Pancreas (tissue), 10 donors: ENCODE measurements around the gene SPATA31D1. TPM values are rescaled to one million over a fixed set of nuclear protein-coding genes. Genes with fewer than 3 reads are reported as not detected.
"Not testable (repeated sequence)": the region's sequence is repeated elsewhere in the genome, so short reads cannot be mapped to it uniquely, and the experiment has no call there.

Experiments used
- ATAC-seq, 4 donors: fragments of 200-7000 bp; cut with Tn5 transposase; one replicate each; pipeline versions ENCODE4 v1.8.0 to v1.9.1; 2020; ENCODE audit warnings: mild to moderate bottlenecking in 4 of 4, moderate library complexity in 4 of 4
- DNase-seq, 6 donors: peaks; one replicate each; pipeline ENCODE4 v3.0.0-alpha.2; 2020
- FAIRE-seq: peaks from 2 replicates; lab custom pipeline; 2012; peaks lifted over from hg19 to GRCh38; lab: Jason Lieb, UNC
- H3K27ac ChIP-seq, 4 donors: fragments of 200-600 bp; sonication (generic); 1 replicate in 3 of 4; 2 replicates in 1 of 4; pipeline versions ENCODE4 v1.5.0 to v1.8.0; 2020
- H3K27me3 ChIP-seq, 4 donors: fragments of 200-600 bp; one replicate each; pipeline ENCODE4 v1.8.0; 2021
- H3K36me3 ChIP-seq, 3 donors: fragments of 200-600 bp; sonication (generic) in 1 of 3; one replicate each; pipeline versions ENCODE4 v1.5.0 to v1.8.0; 2020 to 2021
- H3K4me1 ChIP-seq, 3 donors: fragments of 200-600 bp; one replicate each; pipeline ENCODE4 v1.8.0; 2021
- H3K4me3 ChIP-seq, 4 donors: fragments of 200-600 bp; sonication (generic) in 2 of 4; one replicate each; pipeline versions ENCODE4 v1.5.0 to v1.8.0; 2020 to 2021
- H3K9me3 ChIP-seq, 4 donors: fragments of 200-600 bp; one replicate each; pipeline ENCODE4 v1.8.0; 2021
- WGBS, 2 donors: extraction: QIAGEN DNeasy Blood & Tissue Kit; methylation state at CpG; one replicate each; pipeline ENCODE4 v1.1.7; 2013; 5-methylcytosine and 5-hydroxymethylcytosine counted together
- intact Hi-C, 3 donors: fragments of 100-400 bp; cut with DNase I; formaldehyde crosslinking; loops; one replicate each; pipeline versions ENCODE4 v1.11.1 to v1.14.2; 2022
- polyA plus RNA-seq, 2 donors: library from polyadenylated mRNA; stranded (reverse); fragments of 200-250 nt; gene quantifications; one replicate each; pipeline ENCODE4 v1.2.3, GENCODE V29; 2013
- total RNA-seq, 6 donors: library from RNA; stranded (reverse); fragmentation: NEBNext Ultra II Directional in 4 of 6; extraction: Animal tissue kit (Norgen Biotek cat#: 25700) in 4 of 6; gene quantifications; one replicate each; pipeline versions ENCODE4 v1.2.1 to v1.2.4, GENCODE V29; 2021 to 2023
- TF ChIP-seq, protein P1 (sequence below), 4 donors: fragments of 200-600 bp; sonication (generic) in 3 of 4; IDR thresholded peaks; one replicate each; pipeline versions ENCODE4 v1.5.0 to v1.8.0; 2021; ENCODE audit warnings: antibody characterized with exemption in 4 of 4
- donor health status: healthy with polysubstance abuse.
- donor health status: DM: no; HTN: no; CAD: no; lungs with moderate emphysema.
- donor health status: DM: no; HTN: no; CAD: no.
- donor health status: control.
- donor health status: control.
- donor health status: Bipolar disorder and iron deficiency.
- donor health status: DM: yes; HTN: yes; CAD: no.
- donor health status: DM: no; HTN: no; CAD: no.
- donor health status: DM: no; HTN: no; CAD: no.
- donor health status: DM: yes; HTN: yes; CAD: no.

SPATA31D1 gene
- total RNA-seq (not detected), polyA plus RNA-seq (not detected)

GRCh38 chr9:81988472-81988871 lies at the start of gene SPATA31D1:
Gene SPATA31D1, plus strand, starts transcription at chr9:81988772. Its CDS starts 47 bp downstream, at chr9:81988819.
- FAIRE-seq, intact Hi-C loops: not testable (repeated sequence)

DNA sequence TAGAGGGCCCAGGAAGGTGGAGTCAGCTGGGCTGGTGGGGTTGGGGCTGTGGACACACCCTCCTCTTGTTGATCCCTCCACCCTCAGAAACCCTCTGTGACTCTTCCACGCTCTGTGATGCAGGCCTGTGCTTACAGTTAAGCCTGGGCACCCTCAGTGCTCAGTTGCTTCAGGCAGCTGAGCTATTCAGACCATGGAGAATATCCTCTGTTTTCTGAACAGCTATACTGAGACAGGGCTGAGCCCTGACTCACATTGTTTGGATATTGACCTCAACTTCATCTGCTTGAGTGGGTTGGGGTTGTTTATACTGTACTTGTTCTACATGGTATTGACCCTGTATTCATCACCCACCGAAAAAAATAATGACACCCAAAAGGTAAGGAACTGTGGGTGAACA lies 45.2 kb upstream of the SPATA31D1 start, which contains the start of gene SPATA31D3:
TSS of gene SPATA31D3 (plus strand) at position 108 of the 400 bp plus-strand sequence. CDS start at position 194, 86 bp downstream.
- ATAC-seq, H3K9me3 ChIP-seq, H3K4me3 ChIP-seq, H3K4me1 ChIP-seq, H3K36me3 ChIP-seq, intact Hi-C loops, FAIRE-seq, H3K27ac ChIP-seq, H3K27me3 ChIP-seq, DNase-seq: not testable (repeated sequence)
- no CpG with 5 or more reads among the region's 2 CpGs for WGBS, 2 donors

More at GRCh38 chr9:81988472-81988871, at the start of gene SPATA31D1:
- H3K4me3 ChIP-seq, DNase-seq, H3K36me3 ChIP-seq, H3K27ac ChIP-seq, H3K27me3 ChIP-seq, ATAC-seq, H3K9me3 ChIP-seq, H3K4me1 ChIP-seq: not testable (repeated sequence)
- 92 to 96% methylated on average over 1 of the region's 1 CpG for WGBS, 2 donors

- not testable (repeated sequence) for H3K4me3 ChIP-seq, ATAC-seq
- WGBS, 2 donors: 25% methylated on average over 1 of the region's 3 CpGs; no CpG with 5 or more reads in 1 of the 2 donors
These were observed 39.9 kb upstream of the SPATA31D1 start for GRCh38 chr9:81948650-81949049.

GRCh38 chr9:81953096-81953495 lies 35.5 kb upstream of the SPATA31D1 start:
- DNase-seq: no peak
- intact Hi-C loops: no loop called here
- no peaks in the 10 kb centered on the region for H3K36me3 ChIP-seq
- no peak for FAIRE-seq
- H3K4me3 ChIP-seq: no peak overlapping the region
- no peaks in the 10 kb centered on the region for H3K9me3 ChIP-seq
- no peak overlapping the region for H3K27ac ChIP-seq
- no peaks in the 10 kb centered on the region for H3K4me1 ChIP-seq
- TF ChIP-seq, protein P1, sequence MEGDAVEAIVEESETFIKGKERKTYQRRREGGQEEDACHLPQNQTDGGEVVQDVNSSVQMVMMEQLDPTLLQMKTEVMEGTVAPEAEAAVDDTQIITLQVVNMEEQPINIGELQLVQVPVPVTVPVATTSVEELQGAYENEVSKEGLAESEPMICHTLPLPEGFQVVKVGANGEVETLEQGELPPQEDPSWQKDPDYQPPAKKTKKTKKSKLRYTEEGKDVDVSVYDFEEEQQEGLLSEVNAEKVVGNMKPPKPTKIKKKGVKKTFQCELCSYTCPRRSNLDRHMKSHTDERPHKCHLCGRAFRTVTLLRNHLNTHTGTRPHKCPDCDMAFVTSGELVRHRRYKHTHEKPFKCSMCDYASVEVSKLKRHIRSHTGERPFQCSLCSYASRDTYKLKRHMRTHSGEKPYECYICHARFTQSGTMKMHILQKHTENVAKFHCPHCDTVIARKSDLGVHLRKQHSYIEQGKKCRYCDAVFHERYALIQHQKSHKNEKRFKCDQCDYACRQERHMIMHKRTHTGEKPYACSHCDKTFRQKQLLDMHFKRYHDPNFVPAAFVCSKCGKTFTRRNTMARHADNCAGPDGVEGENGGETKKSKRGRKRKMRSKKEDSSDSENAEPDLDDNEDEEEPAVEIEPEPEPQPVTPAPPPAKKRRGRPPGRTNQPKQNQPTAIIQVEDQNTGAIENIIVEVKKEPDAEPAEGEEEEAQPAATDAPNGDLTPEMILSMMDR (IDR thresholded peaks at IDR 0.05): no peak
- no peak for ATAC-seq
- no peaks in the 10 kb centered on the region for H3K27me3 ChIP-seq
- 90 to 94% methylated on average over 1 of the region's 1 CpG for WGBS, 2 donors

More at GRCh38 chr9:81948650-81949049, 39.9 kb upstream of the SPATA31D1 start:
- H3K9me3 ChIP-seq, intact Hi-C loops, H3K27me3 ChIP-seq, H3K27ac ChIP-seq, H3K36me3 ChIP-seq, H3K4me1 ChIP-seq, FAIRE-seq, DNase-seq: not testable (repeated sequence)

DNA sequence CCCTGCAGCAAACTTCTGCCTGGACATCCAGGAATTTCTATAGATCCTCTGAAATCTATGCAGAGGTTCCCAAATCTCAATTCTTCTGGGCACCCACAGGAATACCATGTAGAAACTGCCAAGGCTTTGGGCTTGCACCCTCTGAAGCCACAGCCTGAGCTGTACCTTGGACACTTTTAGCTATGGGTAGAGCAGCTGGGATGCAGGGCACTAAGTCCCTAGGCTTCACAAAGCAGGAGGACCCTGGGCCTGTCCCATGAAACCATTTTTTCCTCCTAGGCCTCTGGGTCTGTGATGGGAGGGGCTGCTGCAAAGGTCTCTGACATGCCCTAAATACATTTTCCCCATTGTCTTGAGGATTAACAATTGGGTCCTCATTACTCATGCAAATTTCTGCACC lies 32.9 kb upstream of the SPATA31D1 start:
- Histone ChIP-seq H3K27ac (no peak overlapping the region), H3K36me3 (no peaks in the 10 kb centered on the region), H3K9me3 (no peaks in the 10 kb centered on the region), H3K4me1 (no peaks in the 10 kb centered on the region), H3K4me3 (no peak overlapping the region), H3K27me3 (no peaks in the 10 kb centered on the region)
- TF ChIP-seq, protein P1 (IDR thresholded peaks at IDR 0.05): no peak
- FAIRE-seq: no peak
- intact Hi-C loops: no loop called here
- ATAC-seq: no peak
- no peak for DNase-seq

DNA sequence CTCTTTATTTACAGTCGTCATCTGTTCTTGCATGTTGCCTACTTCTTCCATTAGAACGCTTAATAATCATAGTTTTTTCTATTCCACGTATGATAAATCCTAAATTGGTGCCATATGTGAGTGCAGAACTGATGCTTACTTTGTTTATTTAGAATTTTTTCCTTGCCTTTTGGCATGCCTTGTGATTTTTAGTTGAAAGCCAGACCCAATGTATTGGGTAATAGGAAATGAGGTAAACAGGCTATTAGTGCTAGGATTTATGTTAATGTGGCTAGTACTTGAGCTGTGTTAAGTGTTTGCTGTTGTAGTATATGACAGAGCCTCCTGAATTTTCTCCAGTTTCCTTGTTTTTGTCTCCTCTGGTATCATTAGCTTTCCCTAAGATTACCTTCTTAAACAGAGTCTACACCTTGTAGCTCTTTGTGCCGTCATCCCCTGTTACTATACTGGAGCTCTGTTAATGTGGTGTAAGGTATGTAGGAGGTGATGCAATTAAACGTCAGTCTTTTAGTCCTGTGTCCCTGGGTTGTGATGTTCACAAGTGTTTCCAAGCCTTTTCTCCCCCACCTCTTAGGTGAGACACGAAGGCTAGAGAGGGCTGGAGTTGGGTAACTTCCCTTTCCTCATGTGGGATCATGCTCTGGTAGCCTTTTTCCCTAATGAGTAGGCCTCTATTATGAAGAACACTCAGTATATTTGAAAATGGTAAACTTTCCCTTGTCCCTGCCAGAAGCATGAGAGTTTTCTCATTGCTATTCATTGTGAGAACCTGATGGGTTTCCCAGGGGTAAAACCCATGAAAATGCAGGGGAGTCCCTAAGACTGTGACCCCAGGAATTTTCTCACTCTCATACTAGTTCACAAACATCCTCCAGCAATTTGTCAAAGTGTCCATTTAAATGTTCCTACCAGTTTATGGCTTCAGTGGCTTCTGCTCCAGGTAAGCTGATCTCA lies 24.1 kb upstream of the SPATA31D1 start:
- Histone ChIP-seq H3K4me1 (no peaks in the 10 kb centered on the region), H3K4me3 (no peak overlapping the region), H3K27ac (no peak overlapping the region), H3K27me3 (no peaks in the 10 kb centered on the region), H3K9me3 (no peaks in the 10 kb centered on the region), H3K36me3 (no peaks in the 10 kb centered on the region)
- no peak for DNase-seq
- intact Hi-C loops: no loop called here
- FAIRE-seq: no peak
- 52 to 59% methylated on average over 6 of the region's 6 CpGs for WGBS, 2 donors
- TF ChIP-seq, protein P1 (IDR thresholded peaks at IDR 0.05): no peak
- ATAC-seq: no peak
